ENCODE data around the gene RALGDS.

DNA sequence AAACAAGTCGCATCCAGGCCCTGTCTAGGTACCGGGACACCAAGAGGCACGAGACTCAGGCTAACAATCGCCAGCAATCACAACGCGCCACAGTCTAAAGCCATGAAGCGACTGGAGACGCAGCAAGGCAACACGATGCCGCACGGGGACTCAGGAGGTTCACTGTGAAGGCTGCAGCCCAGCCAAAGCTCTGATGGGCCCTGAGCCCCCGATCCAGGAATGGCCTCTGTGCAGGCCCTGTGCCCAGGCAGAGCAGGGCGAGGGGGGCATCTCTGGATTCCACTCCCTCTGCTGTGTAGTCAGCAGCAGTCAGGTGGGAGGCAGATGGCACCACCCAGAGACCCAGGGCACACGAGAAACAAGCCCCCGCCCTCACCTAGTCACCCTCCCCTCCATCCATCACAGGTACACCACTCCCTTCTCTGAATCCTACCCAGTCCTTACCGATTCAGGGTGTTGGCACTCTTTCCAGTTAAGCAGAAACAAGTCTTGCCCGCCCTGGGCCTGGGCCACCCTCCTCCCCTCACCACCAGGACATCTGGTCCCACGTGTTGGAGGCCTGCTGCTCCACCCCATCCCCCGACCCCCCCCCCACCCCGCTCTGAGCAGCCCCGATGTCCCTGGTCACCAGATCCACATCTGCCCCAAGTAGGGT, 1.1 kb downstream of the RALGDS start:
- TF ChIP-seq, protein P1, sequence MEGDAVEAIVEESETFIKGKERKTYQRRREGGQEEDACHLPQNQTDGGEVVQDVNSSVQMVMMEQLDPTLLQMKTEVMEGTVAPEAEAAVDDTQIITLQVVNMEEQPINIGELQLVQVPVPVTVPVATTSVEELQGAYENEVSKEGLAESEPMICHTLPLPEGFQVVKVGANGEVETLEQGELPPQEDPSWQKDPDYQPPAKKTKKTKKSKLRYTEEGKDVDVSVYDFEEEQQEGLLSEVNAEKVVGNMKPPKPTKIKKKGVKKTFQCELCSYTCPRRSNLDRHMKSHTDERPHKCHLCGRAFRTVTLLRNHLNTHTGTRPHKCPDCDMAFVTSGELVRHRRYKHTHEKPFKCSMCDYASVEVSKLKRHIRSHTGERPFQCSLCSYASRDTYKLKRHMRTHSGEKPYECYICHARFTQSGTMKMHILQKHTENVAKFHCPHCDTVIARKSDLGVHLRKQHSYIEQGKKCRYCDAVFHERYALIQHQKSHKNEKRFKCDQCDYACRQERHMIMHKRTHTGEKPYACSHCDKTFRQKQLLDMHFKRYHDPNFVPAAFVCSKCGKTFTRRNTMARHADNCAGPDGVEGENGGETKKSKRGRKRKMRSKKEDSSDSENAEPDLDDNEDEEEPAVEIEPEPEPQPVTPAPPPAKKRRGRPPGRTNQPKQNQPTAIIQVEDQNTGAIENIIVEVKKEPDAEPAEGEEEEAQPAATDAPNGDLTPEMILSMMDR (conservative IDR thresholded peaks at IDR 0.05; ENCODE audit: low read depth in 2 of 2): no peak
- TF ChIP-seq EZH2 (IDR thresholded peaks at IDR 0.05; ENCODE audit: low read depth, unreplicated experiment): no peak
- no peak for TF ChIP-seq NANOG (IDR thresholded peaks at IDR 0.05; ENCODE audit: borderline replicate concordance)
- TF ChIP-seq CREB1 (CRISPR knock-in tag; IDR thresholded peaks at IDR 0.05; ENCODE audit: low read depth): no peak
- TF ChIP-seq, protein P2, sequence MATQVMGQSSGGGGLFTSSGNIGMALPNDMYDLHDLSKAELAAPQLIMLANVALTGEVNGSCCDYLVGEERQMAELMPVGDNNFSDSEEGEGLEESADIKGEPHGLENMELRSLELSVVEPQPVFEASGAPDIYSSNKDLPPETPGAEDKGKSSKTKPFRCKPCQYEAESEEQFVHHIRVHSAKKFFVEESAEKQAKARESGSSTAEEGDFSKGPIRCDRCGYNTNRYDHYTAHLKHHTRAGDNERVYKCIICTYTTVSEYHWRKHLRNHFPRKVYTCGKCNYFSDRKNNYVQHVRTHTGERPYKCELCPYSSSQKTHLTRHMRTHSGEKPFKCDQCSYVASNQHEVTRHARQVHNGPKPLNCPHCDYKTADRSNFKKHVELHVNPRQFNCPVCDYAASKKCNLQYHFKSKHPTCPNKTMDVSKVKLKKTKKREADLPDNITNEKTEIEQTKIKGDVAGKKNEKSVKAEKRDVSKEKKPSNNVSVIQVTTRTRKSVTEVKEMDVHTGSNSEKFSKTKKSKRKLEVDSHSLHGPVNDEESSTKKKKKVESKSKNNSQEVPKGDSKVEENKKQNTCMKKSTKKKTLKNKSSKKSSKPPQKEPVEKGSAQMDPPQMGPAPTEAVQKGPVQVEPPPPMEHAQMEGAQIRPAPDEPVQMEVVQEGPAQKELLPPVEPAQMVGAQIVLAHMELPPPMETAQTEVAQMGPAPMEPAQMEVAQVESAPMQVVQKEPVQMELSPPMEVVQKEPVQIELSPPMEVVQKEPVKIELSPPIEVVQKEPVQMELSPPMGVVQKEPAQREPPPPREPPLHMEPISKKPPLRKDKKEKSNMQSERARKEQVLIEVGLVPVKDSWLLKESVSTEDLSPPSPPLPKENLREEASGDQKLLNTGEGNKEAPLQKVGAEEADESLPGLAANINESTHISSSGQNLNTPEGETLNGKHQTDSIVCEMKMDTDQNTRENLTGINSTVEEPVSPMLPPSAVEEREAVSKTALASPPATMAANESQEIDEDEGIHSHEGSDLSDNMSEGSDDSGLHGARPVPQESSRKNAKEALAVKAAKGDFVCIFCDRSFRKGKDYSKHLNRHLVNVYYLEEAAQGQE (IDR thresholded peaks at IDR 0.05; ENCODE audit: unreplicated experiment): no peak
- no peak for TF ChIP-seq POLR2AphosphoS5 (IDR thresholded peaks at IDR 0.05; ENCODE audit: low read depth)
- TF ChIP-seq EZH2phosphoT487 (IDR thresholded peaks at IDR 0.05; ENCODE audit: unreplicated experiment): no peak
- TF ChIP-seq ZNF114 (CRISPR knock-in tag; IDR thresholded peaks at IDR 0.05): no peak
- no peak for TF ChIP-seq JUNB (IDR thresholded peaks at IDR 0.05; ENCODE audit: unreplicated experiment)
- TF ChIP-seq ZNF331 (CRISPR knock-in tag; IDR thresholded peaks at IDR 0.05; ENCODE audit: low read depth): no peak
